Stimulated activated CD8-positive, alpha-beta memory T cell treated with anti-CD3 and anti-CD28 coated beads, Interleukin-15, amount 100 ng/mL, for 24 hours (primary cell): ENCODE results near the gene GJB2.

Experiments used
- DNase-seq: peaks from one replicate; pipeline ENCODE4 v3.0.0-alpha.2; 2020; ENCODE audit warnings: low read depth

The GJB2 gene

GRCh38 chr13:20192158-20192835 lies 441 bp downstream of the GJB2 start:
- no peak for DNase-seq

DNA sequence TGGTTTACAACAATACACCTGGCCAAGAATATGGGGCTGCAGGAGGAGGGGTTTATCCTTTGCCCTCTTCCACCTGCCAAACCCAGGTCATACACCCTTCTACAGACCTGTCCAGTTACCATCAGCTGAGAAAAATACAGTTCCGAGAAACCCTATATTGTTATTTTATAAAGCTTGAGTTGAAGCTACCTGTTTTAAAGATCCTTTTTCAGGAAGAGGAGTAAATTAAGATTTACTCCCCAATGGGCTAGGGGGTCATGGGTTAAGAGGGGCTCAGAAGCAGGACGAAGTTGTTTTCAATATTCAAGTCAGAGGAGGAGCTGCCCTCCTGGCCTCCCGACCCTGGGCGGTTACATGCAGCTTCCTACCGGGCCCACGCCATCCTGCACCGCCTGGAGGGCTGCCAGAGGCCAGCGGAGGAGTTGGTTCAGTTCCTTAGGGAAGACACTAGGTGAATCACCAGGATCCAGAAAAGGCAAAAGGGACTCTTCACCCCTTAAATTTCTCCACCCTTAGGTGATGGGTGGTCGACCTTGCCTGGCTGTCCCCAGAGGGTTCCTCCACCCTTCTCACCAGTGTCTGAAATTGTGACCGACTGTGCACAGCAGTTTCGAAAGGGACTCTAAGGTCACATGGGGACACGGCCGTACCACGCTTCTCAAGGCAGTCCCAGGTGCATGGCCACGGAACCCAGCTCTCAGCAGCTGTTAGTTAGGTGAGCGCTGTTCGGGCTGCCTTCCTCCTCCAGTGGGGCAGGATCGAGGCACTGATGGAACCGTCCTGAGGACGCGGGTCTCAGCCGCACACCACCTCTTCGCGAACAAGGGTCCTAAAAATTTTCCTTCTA lies 1.2 kb downstream of the GJB2 start:
- no peak for DNase-seq

- DNase-seq = no peak
Observed at GRCh38 chr13:20190481-20191310, 2.0 kb downstream of the GJB2 start.

DNA sequence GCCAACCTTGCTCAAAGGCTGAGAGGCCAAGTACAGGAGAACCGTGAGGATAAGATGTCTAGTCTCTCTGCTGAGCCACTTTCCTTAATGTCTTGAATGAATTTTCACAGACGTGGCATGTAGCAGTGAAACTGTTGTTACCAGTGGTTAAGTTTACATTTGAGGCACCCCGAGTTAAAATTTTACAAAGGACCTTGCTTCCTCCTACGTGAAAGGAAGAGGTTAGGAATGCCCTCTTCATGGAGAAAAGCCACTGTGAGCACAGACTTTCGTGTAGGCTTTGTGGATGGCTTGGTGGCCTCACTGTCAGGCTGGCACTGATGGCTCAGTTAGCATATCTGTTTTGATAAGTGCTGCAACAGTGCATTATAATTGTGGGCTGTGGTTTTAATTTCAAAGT lies 2.7 kb downstream of the GJB2 start:
- DNase-seq = no peak

GRCh38 chr13:20188667-20189553 lies 3.8 kb downstream of the GJB2 start:
- no peak for DNase-seq

DNA sequence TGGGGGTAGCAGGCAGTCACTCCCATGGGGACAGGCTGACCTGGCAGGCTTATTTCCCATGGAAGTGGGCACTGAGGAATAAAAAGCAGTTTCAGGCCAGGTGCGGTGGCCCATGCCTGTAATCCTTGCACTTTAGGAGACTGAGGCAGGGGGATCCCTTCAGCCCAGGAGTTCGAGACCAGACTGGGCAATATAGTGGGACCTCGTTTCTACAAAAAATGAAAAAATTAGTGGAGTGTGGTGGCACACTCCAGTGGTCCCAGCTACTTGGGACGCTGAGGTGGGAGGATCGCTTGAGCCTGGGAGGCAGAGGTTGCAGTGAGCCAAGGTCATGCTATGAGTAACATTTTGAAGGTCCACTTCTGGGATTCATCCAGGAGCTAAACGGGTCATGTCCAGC lies 6.0 kb downstream of the GJB2 start:
- DNase-seq = no peak

DNA sequence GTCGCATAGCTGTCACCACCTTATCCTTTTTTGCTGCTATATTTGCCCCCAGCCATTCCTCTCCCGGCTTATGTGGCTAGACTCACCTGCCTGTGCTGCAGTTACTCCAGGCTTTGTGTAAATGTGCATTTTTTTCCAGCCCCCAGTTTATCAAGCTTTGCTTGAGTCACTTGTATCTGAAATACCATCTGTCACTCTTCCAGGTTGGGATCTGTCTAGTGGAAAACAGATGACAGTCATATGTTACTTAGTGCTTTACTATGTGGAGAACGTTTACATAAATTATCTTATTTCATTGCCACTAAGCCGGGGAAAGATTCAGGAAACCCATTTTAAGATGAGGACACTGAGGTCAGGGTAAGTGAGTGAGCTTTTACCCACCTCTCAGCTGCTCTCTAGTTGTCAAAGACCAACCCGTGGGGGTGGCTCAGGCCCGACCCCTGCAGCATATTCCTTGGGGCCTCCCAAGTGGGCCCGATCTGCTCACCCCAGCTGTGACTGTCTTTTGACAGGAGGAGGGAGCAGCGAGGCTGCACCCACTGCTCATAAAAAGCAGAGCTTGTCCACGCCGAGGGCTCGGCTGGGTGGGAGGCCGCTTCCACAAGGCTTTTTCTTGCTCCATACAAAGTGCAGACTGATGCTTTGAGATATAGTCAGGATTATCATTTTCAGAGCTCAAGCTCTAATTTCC lies 7.2 kb downstream of the GJB2 start:
- no peak for DNase-seq

DNA sequence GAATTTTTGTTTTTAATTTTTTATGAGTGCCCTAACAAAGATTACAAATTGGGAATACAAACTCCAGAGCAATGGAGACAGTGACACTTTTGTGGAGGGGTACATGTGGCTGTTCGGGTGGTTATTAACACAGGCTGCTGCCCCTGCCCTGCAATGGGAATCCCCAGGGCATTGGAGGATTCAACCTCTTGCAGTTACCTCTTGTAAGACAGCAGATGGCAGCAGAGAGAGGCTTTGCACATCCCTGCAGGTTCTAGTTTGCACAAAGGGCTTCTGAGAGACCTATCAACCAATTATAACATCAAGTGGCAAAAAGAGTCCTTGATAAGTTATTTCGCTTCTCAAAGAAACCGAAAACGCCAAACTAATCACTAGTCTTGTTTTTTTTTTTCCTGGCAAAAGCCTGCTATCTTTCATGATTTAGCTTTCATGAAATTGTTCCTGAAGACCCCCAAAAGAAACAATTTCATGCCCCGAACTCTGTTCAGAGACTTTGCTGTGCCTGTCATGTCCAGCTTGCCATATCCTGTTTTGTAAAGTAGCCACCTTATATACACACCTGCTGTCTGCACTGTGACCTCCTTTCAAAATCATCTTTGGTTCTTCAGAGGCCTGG lies 10.4 kb downstream of the GJB2 start:
- DNase-seq = no peak

DNA sequence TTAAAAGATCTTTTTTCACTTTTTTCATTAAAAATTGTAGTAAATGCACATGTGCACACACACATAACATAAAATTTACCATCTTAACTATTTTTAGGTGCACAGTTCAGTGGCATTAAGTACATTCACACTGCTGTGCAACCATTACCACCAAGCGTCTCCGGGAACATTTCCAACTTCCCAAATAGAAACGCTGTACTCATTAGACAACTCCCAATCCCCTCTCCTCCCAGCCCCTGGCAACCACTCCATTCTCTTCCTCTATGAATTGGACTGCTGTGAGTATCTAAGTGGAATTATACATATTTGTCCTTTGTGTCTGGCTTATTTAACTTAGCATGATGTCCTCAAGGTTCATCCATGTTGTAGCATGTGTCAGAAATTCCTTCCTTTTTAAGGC lies 11.6 kb downstream of the GJB2 start:
- no peak for DNase-seq

DNA sequence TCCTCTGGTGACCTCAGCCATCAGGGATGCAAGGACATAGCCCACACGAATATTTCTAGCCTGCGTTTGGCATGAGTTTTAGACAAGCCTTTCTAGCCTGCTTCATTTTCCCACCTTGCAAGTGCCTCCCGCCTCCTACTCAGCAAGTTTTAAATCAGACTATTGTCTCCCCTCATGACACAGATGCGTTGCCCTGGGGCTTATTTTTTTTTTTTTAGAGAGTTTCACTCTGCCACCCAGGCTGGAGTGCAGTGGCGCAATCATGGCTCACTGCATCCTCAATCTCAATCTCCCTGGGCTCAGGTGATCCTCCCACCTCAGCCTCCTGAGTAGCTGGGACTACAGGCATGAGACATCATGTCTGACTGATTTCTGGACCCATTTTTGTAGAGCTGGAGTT lies 14.6 kb downstream of the GJB2 start:
- no peak for DNase-seq

DNA sequence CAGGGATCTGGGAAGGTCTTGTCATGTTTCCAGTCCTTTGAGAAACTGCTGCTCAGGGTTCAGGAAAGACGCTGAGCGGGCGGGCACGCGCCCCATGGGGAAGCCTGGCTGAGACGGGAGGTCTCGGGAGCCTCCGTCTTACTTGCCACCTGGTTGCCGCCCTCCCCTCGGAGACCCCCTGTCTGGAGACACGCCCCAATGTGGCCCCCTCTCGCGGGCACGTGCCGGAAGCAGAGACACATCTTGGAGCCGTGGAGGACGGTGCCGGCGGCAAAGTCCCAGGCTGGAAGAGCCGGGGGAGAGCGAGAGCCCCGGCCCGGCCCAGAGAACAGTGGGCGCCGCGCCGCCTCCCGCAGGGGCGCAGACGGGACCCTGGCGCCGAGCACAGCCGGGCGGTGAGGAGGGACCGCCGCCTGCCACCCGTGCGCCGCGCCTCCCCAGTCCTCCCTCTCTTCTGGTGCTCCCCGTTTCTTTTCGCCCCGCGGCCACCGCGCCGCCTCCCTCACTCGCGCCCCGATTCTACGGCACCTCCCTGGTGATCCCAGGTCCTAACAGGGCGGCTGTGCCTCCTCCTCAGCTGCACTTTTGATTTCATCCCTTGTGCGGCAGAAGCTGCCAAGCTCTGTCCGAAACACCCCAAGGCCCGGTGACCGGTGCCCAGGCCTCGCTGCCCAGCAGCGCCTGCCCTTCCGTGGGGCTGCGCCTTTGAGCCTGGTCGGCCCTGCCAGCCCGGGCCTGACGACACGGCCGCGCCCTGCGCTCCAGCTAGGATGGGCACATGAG lies 15.5 kb downstream of the GJB2 start:
- DNase-seq = no peak

DNA sequence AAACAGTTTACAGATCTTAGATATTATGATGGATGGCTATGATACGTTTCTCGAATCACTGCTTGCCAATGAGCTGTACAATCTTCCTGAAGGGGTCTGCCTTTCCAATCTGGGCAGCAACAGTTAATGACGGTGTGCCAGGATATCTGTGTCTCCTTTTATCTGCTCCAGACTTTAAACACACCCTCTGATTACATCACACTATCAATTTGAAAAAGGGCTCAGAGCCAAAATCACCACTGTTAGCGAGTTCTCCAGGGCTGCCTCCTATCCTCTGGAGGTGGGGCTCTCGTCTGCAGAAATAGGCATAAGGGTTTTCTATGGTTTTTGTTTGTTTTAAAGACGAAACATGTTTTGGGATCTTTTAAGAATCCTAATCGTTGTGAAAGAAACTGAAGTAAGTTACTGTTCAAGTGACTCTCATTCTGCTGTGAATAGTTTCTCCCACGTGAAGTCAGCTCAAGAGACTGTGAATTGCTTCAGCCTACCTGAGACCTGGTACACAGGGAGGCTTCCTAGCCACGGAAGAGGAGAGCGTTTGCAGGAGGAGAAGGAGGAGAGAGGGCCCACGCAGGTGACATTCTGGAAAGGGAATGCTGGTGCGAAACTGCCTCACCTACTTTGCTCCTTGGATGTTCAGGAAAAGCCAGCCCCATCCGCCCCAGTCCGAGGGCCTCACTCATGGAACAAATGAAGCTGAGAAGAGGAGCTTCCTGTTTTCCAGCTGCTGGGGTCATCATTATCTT lies 16.7 kb downstream of the GJB2 start:
- DNase-seq = no peak

- DNase-seq = no peak
Observed at GRCh38 chr13:20175406-20175794, 17.3 kb downstream of the GJB2 start.

GRCh38 chr13:20174656-20175405 lies 17.9 kb downstream of the GJB2 start:
- no peak for DNase-seq

- DNase-seq = no peak
Observed at GRCh38 chr13:20173116-20173746, 19.5 kb downstream of the GJB2 start.

GRCh38 chr13:20171364-20171763 lies 21.4 kb downstream of the GJB2 start:
- DNase-seq = no peak

- DNase-seq = no peak
Observed at GRCh38 chr13:20170921-20171320, 21.8 kb downstream of the GJB2 start.

- DNase-seq = no peak
Observed at GRCh38 chr13:20168396-20168795, 24.3 kb downstream of the GJB2 start.
